Measurements from ENCODE around the gene NPAS2. TPM values are rescaled to one million over a fixed set of nuclear protein-coding genes. Genes with fewer than 3 reads are reported as not detected.

Gene NPAS2
- total and polyA plus RNA-seq, 2 of the 8 experiments (the other 6 are each of a cell fraction or from before 2014, with no cell fraction given) = 1.8 to 1.9 TPM

DNA sequence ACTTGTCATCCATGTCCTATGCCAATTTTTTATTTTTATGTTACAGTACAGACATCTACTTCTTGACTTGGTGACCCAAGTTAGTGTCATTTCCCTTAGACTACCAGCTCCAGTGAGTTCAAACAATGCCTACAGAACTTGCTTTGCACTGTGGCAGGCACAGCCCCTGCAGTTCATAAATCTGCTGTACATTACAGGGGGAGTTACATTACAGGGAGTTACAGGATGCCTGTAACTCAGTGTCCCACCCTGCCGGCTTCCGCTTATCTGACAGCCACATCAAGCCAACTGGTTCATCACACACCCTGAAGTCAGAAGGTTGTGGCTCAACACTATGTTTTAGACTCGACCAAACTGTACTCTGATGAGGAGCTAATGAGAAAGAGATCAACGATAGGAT is 7.8 kb upstream of the NPAS2 start:
- Histone ChIP-seq H3K4ac (replicated peaks; ENCODE audit: insufficient read length, low read depth, low read length) (no peak overlapping the region), H3K79me2 (ENCODE audit: control insufficient read depth in 1 of 2, insufficient read depth in 2 of 2, low read length in 2 of 2) (no peaks in the 10 kb centered on the region), H3K14ac (ENCODE audit: insufficient read length) (no peak overlapping the region), H3K27ac (ENCODE audit: low read depth, low read length) (no peak overlapping the region), H3K23me2 (ENCODE audit: low read depth, low read length) (no peaks in the 10 kb centered on the region), H2AFZ (ENCODE audit: low read length) (no peak overlapping the region), H3K4me2 (ENCODE audit: insufficient read depth in 1 of 2, low read depth in 2 of 2, low read length in 2 of 2) (no peak overlapping the region), H2BK15ac (ENCODE audit: low read length) (no peak overlapping the region), H2BK12ac (ENCODE audit: low read depth, low read length) (no peak overlapping the region), H3K9me3 (ENCODE audit: insufficient read depth in 2 of 2, low read depth in 1 of 2, low read length in 1 of 2) (no peaks in the 10 kb centered on the region), H2BK5ac (ENCODE audit: low read depth, low read length) (no peak overlapping the region), H4K8ac (ENCODE audit: extremely low read depth, insufficient read depth, low read length) (no peak overlapping the region), H4K5ac (ENCODE audit: insufficient read length, low read depth, low read length) (no peak overlapping the region), H3K4me3 (ENCODE audit: extremely low read depth in 1 of 4, insufficient read depth in 2 of 4, low read depth in 3 of 4, low read length in 4 of 4) (no peak overlapping the region), H3K56ac (replicated peaks; ENCODE audit: insufficient read length, low read depth, low read length) (no peak overlapping the region), H2BK120ac (replicated peaks; ENCODE audit: low read depth, low read length) (no peak overlapping the region), H3K23ac (ENCODE audit: insufficient read length) (no peak overlapping the region), H2BK20ac (ENCODE audit: low read length) (no peak overlapping the region), H3K79me1 (ENCODE audit: low read depth, low read length) (no peaks in the 10 kb centered on the region), H3K36me3 (ENCODE audit: control insufficient read depth in 2 of 4, insufficient read depth in 4 of 4, low read length in 3 of 4) (no peaks in the 10 kb centered on the region), H3K27me3 (replicated peaks in 1 of 4; ENCODE audit: control insufficient read depth in 3 of 4, extremely low read depth in 1 of 4, insufficient read depth in 3 of 4, low read length in 3 of 4) (peaks cover 0 to 3% (median 1%) of the 10 kb centered on the region in 4 experiments; a peak in 5 of 7 replicates), H2AK5ac (ENCODE audit: low read depth, low read length) (no peak overlapping the region), H4K91ac (replicated peaks; ENCODE audit: insufficient read length, low read length) (no peak overlapping the region), H4K20me1 (replicated peaks in 1 of 2; ENCODE audit: control insufficient read depth in 1 of 2, insufficient read depth in 2 of 2, low read length in 2 of 2) (no peaks in the 10 kb centered on the region), H3K4me1 (replicated peaks in 1 of 4; ENCODE audit: control insufficient read depth in 3 of 4, insufficient read depth in 4 of 4, low read length in 3 of 4) (peaks cover 0 to 10% (median 3%) of the 10 kb centered on the region in 4 experiments; a peak in 6 of 7 replicates), H3K18ac (ENCODE audit: extremely low read depth, low read length) (no peak overlapping the region), H3K9ac (replicated peaks in 1 of 4; ENCODE audit: extremely low read depth in 1 of 4, low read depth in 3 of 4, low read length in 3 of 4) (no peak overlapping the region)
- DNase-seq (ENCODE audit: low read depth in 1 of 2, low spot score in 2 of 2) = no peak
- ChIA-PET POLR2A (ENCODE audit: partially characterized antibody) (no interaction called here), CTCF (ENCODE audit: partially characterized antibody) (no interaction called here)
- TF ChIP-seq SIN3A (conservative IDR thresholded peaks at IDR 0.05 in 1 of 2, IDR thresholded peaks at IDR 0.05 in 1 of 2; ENCODE audit: low read depth in 1 of 2, low read length in 2 of 2) = no peak
- TF ChIP-seq YY1 (IDR thresholded peaks at IDR 0.05; ENCODE audit: low read depth, low read length) = no peak
- no peak for TF ChIP-seq CHD1 (IDR thresholded peaks at IDR 0.05; ENCODE audit: low read depth, low read length)
- TF ChIP-seq FOSL1 (IDR thresholded peaks at IDR 0.05; ENCODE audit: insufficient read depth, low read depth, low read length) = no peak
- FAIRE-seq = no peak
- WGBS, 2 experiments (ENCODE audit: extremely low coverage in 1 of 2, insufficient coverage in 1 of 2, insufficient read length in 1 of 2, insufficient replicate concordance in 2 of 2, low coverage in 1 of 2, low lambda C conversion rate in 2 of 2, missing lambda C conversion rate in 1 of 2) = 87% methylated on average over 4 of the region's 4 CpGs; no CpG with 5 or more reads in 1 of the 2 experiments

Data from H1 (cell line).